HG03571 (cell line): Measurements from ENCODE around the gene PPDPF.

Source experiments
- ATAC-seq: cut with Tn5 transposase; IDR thresholded peaks from one replicate; pipeline ENCODE4 v1.9.1; 2021; ENCODE audit not compliant: unreplicated experiment

Gene PPDPF

DNA sequence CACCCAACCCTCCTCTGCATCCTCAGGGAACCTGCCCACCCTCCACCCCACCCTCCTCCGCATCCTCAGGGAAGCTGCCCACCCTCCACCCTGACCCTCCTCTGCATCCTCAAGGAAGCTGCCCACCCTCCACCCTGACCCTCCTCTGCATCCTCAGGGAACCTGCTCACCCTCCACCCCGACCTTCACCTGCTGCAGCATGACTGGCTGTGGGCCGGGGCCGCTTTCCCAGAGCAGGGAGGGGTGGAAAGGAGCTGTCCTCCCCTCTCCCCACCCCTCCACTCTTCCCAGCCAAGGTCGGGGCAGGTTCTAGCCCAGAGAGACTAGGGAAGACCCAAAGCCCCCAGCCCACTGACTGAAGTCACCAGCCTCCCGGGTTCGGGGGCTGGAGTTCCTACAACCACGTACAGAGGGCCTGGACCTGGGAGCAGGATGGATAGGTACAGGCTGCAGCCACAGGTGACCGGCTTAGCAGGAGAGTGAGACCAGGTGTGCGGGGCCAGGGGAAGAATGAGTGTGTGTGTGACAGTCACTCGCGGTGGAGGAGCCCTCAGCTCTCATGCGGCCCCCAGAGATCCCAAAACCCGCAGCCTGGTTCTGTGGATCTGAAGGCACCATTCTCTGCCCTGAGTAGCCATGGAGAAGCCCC is 33.3 kb upstream of the PPDPF start:
- no peak for ATAC-seq

DNA sequence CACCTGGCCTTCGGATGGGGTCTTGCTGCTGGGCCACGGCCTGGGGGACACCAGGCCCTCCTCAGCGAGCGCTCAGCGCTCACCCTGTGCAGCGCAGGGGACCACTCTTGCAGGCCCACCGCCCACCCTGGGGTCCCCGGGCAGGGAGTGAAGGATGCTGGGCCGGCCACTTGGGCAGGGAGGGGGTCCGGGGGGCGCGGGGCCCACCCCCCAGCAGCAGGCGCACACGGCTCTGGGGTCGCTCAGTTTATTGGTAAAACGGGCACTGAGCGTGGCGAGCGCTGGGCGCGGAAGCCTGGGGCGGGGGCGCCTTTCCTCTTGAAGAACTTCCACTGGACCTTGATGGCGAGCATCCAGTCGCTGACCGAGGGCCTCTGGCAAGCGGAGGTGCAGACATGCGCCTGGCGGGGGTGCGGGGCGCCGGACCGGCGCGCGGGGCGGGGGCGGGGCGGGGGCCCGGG is 32.8 kb upstream of the PPDPF start:
- ATAC-seq: no peak

DNA sequence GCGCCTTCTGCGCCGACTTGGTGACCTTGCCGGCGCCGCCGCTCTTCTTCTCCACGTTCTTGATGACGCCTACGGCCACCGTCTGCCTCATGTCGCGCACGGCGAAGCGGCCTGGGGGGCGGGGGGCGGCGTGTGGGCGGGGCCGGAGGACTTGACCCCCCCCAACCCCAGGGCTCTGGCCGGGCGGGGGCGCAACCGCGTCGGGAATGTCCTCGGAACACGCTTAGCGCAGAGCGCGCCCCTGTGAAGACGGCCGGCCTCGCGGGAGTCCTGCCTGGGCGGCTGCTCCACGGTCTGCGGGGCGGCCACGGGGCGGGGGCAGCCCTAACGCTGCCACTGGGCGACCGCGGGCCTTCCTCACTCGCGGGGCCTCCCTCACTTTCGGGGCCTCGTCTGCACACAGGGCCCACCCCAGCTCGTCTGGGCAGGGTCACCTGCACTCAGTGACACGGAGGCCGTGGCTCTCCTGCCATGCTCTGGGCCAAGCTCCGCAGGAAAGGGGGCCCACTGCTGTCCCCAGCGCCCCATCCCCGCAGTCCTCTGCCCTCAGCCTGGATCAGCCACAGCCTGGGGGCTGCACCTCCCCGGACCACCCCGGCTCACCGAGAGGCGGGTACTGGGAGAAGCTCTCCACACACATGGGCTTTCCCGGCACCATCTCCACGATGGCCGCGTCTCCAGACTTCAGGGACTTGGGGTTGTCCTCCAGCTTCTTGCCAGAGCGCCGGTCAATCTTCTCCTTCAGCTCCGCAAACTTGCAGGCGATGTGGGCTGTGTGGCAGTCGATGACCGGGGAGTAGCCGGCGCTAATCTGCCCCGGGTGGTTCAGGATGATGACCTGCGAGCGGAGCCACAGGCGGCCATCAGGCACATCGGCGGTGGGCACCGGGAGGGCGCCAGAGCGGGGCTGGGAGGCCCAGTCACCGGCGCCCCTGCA is 32.0 kb upstream of the PPDPF start:
- ATAC-seq: no peak

DNA sequence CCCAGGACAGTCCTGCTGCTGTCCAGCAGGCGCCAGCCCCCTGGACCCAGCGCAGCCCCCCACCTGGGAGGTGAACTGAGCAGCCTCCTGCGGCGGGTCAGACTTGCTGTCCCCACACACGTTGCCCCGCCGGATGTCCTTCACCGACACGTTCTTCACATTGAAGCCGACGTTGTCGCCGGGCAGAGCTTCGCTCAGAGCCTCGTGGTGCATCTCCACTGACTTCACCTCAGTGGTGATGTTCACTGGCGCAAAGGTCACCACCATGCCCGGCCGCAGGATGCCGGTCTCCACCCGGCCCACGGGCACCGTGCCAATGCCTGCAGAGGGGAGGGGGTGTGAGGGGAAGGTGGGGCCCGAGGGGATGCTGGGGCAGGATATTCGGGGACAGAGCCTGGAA is 30.1 kb upstream of the PPDPF start:
- no peak for ATAC-seq

DNA sequence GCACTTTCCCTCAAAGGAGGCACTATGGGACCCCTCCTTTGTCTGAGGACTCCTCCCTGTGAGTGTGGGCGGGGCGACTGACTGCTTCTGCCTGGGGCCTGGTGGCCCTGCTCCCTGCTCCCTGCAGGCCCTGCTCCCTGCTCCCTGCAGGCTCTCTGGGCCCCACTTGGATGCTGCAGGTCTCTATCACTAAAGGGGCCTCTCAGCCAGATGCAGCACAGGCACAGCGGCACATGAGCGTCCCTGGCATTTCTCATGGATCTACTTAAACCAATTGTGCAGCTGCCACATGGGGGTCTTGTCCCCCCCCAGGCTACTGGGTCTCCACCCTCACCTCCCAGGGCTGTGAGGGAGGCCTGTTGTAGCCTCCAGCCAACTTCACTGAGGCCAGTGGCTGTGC is 29.5 kb upstream of the PPDPF start:
- no peak for ATAC-seq

DNA sequence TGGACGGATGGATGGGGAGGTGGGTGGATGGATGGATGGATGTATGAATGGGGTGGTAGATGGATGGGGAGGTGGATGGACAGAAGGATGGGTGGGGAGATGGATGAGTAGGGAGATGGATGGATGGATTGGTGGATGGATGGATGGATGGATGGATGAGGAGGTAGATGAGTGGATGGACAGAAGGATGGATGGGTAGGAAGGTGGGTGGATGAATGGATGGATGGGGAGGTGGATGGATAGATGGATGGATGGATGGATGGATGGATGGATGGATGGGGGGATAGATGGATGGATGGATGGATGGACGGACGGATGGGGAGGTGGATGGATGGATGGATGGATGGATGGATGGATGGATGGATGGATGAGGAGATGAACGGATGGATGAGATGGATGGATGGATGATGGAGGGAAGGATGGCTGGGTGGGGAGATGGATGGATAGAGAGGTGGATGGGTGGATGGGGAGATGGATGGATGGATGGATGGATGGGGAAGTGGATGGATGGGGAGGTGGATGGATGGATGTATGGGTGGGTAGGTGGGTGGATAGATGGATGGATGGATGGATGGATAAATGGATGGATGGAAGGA is 28.8 kb upstream of the PPDPF start:
- ATAC-seq: no peak

DNA sequence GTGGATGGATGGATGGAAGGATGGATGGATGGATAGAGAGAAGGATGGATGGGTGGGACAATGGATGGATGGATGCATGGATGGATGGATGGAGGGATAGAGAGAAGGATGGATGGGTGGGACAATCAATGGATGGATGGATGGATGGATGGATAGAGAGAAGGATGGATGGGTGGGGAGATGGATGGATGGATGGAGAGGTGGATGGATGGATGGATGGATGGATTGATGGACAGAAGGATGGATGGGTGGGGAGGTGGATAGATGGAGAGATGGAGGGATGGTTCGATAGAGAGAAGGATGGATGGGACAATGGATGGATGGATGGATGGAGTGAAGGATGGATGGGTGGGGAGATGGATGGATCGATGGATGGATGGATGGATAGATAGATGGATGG is 28.0 kb upstream of the PPDPF start:
- ATAC-seq: no peak

DNA sequence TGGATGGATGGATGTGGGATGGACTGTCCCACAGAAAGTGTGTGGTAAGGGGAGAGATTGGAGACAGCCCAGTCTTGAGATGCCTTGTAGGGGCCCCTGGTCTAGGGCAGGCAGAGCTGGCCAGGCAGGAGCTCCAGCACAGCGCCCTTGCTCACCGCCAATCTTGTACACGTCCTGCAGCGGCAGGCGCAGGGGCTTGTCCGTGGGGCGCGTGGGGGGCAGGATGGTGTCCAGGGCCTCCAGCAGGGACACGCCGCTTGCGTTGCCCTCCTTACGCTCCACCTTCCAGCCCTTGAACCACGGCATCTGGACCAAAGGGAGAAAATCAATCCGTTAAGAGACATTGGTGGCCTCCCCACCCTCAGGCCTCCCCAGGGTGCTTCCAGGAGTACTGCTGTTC is 27.6 kb upstream of the PPDPF start:
- no peak for ATAC-seq

DNA sequence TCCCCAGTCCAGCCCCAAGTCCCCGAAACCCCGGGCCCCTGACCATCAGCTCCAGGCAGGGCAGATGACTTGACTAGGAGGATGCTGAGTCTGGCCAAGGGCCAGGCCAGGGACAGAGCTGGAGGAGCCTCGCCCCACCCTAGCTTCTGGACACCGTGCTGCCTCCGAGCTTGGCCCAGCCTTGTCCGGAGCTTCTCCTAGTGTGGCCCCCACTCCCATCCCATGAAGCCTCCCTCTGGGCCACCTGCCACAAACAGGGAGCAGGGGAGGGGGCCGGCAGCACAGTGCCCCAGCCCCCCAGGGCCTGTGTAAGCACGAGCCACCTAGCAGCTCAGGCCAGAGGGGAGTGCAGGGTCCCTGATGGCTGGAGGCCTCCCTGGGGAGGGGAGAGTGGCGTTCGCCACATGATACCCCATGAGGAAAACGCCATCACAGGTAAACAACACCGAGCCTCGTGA is 27.0 kb upstream of the PPDPF start:
- no peak for ATAC-seq

DNA sequence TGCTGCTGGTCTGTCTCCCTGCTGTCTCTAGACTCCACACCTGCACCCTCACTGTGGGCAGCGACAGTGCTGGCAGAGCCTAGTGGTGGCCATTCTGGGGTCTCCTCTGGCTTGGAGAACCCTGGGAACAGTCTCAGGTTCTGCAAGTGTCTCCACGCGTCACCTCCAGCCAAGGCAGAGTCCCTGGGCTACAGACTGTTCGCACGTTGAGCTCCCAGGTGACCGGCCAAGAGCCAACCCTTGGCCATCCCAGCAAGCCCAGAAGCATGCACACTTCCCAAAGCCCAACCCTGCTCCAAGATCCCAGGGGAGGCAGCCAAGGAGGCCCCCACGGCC is 26.5 kb upstream of the PPDPF start:
- no peak for ATAC-seq

DNA sequence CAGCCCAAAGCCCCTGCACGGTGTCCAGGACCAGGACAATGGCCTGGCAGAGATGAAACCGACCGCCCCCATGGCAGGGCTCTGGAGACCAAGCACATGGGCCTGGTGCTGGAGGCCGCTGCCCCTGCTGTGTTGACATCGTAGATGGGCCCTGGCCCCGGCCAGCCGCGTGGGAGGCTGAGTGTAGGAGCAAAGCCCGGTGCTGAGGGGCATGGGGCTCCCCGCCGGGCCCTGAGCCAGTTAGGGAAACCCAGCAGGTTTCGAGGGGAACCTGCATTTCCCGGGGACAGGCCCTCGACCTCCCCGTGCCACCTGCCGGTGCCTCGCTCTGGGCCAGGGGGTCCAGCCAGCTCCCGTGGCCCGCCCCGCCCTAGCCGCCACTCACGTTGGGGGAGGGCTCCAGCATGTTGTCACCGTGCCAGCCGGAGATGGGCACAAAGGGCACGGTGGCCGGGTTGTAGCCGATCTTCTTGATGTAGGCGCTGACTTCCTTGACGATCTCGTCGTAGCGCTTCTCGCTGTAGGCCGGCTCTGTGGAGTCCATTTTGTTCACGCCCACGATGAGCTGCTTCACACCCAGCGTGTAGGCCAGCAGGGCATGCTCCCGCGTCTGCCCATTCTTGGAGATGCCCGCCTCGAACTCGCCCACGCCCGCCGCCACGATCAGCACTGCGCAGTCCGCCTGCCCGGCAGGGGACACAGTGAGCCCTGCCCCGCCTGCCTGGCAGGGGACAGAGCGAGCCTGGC is 26.0 kb upstream of the PPDPF start:
- no peak for ATAC-seq

DNA sequence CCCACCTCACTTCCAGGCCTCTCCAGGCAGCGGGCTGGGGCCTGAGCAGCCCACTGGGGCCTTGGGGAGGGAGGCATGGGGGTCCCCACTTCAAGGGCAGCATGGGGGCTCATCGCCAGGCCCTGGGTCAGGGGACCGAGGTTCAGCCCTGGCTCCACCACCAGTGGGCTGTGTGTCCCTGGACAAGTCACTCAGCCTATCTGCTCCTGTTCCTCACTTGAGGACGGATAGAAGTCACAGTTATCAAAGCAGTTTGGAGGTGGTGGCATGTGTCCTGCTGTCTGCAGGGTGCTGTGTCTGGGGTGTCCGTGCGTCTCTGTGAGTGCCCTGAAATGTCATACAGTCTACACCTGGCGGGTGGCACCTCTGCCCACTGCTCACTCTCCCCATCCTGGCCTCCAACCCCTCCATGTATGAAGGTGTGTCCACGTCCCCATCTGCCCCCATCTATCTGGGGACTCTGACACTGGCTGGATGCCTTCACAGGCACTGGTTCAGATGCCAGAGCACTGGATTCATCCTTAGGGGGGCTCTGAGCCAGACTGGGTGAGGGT is 25.3 kb upstream of the PPDPF start:
- ATAC-seq: no peak

DNA sequence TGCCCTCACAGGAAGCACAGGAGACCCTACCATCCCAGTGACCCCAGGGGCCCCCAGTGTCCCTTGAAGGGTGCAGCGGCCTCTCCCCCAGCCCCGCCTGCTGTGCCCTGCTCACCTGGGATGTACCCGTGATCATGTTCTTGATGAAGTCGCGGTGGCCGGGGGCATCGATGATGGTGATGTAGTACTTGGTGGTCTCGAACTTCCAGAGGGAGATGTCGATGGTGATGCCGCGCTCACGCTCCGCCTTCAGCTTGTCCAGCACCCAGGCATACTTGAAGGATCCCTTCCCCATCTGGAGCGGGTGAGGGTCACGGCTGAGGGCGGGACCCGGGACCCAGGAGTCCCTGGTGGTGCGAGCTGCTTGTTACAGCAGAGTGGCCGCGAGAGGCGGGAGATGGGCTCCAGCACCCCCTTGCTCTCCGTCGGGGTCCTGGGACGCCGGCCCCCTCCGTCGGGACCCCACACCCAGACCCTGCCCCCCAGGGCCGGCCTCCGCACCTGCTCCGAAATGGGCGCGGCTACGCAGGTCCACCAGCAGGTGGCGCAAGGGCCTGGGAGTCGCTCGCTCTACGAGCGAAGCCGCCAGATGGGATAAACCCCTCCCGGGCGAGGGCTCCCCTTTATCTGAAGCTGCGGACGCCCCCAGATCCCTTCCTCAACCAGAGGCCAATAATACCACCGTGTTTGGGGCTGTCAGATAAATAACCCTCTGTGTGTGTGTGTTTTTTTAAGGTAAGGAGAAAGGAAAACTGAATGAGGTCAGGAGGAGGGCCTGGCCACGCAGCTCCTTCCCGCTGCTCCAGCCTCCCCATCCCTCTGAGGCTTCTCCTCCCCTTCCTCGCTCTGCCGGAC is 24.6 kb upstream of the PPDPF start:
- no peak for ATAC-seq

DNA sequence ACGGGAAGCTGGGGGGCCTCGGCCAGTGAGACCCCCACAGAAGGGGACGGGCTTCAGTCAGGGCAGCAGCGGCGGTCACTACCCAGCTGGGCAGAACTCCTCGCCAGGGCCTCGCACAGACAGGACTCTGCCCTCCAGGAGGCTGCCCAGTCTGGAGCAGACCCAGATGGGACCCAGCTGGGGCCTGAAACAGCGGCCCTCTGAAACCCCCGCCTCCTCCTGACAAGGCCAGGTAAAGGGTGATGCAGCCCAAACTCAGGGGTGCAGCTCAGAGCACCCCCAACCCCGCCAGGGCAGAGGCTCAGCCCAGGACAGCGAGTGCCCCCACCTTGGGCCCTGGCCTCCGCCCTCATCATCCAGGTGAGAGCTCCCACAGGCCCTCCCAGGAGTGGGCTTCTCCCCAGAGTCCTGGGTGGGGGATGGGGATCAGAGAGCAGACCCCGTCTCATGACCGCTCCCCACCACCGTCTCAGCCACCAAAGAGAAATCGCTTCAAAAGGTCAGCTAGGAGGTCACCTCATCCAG is 23.9 kb upstream of the PPDPF start:
- no peak for ATAC-seq

DNA sequence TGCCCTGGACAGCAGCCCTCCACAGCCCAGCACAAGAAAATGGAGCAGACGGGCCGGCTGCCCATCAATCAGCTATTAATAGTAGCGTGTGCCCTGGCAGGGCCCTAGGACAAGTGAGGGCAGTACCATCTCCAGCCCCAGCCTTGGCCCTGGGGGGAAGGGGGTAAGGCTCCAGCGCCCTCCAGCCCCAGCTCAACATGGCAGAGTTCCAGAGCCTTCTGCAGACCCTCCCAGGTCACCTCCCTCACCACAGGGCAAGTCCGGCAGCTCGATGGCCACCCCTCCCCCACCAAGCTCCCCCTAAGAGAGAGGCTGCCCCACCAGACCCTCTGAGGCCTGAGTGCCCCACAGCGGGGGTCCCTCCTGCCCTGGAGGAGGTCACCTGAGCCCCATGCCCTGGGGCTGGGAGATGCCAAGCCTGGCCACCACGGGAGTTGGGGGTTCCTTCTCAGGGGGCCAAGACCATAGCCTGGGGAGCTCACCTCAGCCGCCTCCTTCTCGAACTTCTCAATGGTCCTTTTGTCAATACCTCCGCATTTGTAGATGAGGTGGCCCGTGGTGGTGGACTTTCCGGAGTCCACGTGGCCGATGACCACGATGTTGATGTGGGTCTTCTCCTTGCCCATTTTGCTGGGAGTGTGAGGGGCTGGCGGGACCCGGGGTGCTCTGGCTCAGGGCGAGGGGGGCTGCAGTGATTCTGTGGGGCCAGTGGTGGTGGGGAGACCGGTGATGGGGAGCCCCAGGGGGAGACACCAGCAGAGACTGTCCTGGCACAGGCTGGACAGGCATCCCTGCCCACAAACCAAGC is 23.2 kb upstream of the PPDPF start:
- no peak for ATAC-seq

DNA sequence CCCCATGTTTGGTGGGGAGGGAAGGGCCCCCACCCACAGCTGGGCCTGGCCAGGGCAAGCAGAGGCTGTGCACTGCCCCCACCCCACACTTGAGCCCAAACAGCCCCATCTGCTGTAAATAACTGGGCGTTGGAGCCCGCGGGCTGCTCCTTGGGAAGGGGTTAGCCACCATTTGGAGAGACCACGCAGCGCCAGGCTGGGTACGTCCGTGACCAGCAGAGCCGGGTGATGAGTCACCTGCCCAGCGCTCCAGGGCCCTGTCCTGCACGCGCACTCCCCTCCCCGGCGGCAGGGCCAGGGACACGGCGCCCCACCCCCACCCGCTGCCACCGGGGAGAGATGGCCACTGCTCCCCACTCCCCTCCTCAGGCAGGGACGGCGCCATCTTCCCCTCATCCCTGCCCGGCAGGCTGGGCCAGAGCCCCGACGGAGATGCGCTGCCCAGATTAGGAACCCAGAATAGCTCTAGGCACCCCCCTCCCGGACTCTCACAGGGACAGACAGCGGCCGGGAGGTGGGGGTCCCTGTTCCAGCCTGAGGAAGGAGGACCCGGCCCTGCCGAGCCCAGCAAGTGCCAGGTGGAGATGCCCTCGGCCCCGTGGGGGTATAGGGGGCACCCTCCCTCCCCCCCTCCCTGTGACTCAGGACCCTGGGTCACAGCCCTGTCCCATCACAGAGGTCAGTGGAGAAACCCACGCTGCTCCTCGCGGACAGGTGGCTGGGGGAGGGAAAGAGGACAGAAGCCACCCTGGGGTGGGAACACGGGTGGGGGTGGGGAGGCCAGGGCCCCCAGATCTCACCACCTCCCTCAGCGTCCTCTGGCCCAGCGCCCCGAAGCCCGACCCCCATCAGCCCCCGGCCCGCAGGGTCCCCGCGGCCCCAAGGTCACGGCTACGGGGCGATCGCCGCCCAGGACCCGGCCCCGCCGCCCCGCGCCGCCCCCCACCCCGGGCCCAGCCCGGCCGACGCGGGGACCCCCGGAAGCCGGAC is 22.3 kb upstream of the PPDPF start:
- no peak for ATAC-seq

DNA sequence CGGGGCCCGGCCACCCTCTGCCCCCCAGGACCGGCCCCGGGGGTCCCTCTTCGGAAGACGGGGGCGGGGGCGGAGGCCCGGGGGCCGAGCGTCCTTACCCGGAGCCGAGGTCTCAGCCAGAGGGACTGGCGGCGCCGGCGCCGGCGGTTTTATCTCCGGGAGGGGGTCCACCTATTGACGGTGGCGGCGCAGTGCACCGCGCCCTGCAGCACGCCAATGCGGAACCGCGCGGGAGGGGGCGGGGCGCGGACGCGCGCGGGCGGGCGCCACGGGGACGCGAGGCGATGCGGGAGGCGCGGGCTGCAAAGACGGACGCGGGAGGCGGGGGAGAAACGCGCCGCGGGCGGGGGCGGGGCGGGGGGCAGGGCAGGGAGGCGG is 21.6 kb upstream of the PPDPF start, which contains the start of gene EEF1A2:
EEF1A2 (minus strand) TSS at position 124 of the 378 bp plus-strand sequence. CDS start 1,320 bp downstream, outside the sequence.
- no peak for ATAC-seq
